ENCODE measurements around the gene RGS7. TPM values are rescaled to one million over a fixed set of nuclear protein-coding genes. Genes with fewer than 3 reads are reported as not detected.

The RGS7 gene
- total RNA-seq, 1 experiment from 2014 or later = 0.10 TPM

DNA sequence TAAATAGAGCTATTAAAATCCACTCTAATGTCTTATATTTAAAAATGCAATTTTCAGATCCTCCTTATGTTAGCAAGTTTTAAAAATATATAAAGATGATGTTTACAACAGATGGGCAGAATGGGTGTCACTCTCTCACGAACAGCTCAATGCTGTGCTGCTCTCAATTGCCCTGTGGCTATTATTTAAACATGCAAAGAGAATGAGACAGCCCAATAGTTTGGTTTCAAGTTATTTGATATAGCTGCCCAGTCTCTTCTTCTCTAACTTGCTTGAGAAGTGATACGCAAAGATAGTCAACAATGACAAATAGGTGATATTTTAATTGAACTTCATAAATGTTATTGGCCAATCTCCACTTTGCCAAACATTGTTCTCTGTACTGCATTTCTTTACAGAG lies 545.7 kb downstream of the RGS7 start:
- ChIA-PET CTCF (no interaction called here), POLR2A (no interaction called here)
- Histone ChIP-seq H3K9me3 (ENCODE audit: control insufficient read depth, insufficient read depth, low read depth, low read length) (no peaks in the 10 kb centered on the region), H3K27me3 (ENCODE audit: control insufficient read depth, insufficient read depth, low read length) (no peaks in the 10 kb centered on the region), H3K4me1 (ENCODE audit: control insufficient read depth, insufficient read depth, low read length) (no peaks in the 10 kb centered on the region), H3K27ac (ENCODE audit: low read length) (no peak overlapping the region), H3K36me3 (ENCODE audit: control insufficient read depth, insufficient read depth, low read length) (no peaks in the 10 kb centered on the region), H3K4me3 (ENCODE audit: low read depth in 2 of 2, low read length in 2 of 2) (no peak overlapping the region)
- DNase-seq (ENCODE audit: low read depth, low spot score) = no peak
- no TSS peak for BruUV-seq (replicated peaks)
- intact Hi-C loops (cut with micrococcal nuclease; ENCODE audit: unreplicated experiment) (no loop called here), in situ Hi-C loops (cut with HindIII; ENCODE audit: low pct_unique_long_range_greater_than_20kb, low sequenced_read_pairs) (no loop called here)
- no peak for ATAC-seq
- TF ChIP-seq POLR2AphosphoS5 (IDR thresholded peaks at IDR 0.05; ENCODE audit: low read depth, low read length) (no peak), CTCF (IDR thresholded peaks at IDR 0.05) (no peak), TCF7L2 (IDR thresholded peaks at IDR 0.05; ENCODE audit: low read depth, low read length) (no peak), SIN3A (IDR thresholded peaks at IDR 0.05; ENCODE audit: borderline replicate concordance, insufficient read depth, low read depth, low read length) (no peak)
- TF ChIP-seq, protein P1, sequence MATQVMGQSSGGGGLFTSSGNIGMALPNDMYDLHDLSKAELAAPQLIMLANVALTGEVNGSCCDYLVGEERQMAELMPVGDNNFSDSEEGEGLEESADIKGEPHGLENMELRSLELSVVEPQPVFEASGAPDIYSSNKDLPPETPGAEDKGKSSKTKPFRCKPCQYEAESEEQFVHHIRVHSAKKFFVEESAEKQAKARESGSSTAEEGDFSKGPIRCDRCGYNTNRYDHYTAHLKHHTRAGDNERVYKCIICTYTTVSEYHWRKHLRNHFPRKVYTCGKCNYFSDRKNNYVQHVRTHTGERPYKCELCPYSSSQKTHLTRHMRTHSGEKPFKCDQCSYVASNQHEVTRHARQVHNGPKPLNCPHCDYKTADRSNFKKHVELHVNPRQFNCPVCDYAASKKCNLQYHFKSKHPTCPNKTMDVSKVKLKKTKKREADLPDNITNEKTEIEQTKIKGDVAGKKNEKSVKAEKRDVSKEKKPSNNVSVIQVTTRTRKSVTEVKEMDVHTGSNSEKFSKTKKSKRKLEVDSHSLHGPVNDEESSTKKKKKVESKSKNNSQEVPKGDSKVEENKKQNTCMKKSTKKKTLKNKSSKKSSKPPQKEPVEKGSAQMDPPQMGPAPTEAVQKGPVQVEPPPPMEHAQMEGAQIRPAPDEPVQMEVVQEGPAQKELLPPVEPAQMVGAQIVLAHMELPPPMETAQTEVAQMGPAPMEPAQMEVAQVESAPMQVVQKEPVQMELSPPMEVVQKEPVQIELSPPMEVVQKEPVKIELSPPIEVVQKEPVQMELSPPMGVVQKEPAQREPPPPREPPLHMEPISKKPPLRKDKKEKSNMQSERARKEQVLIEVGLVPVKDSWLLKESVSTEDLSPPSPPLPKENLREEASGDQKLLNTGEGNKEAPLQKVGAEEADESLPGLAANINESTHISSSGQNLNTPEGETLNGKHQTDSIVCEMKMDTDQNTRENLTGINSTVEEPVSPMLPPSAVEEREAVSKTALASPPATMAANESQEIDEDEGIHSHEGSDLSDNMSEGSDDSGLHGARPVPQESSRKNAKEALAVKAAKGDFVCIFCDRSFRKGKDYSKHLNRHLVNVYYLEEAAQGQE (IDR thresholded peaks at IDR 0.05; ENCODE audit: insufficient read depth in 1 of 2, low read depth in 2 of 2, low read length in 1 of 2) = no peak

DNA sequence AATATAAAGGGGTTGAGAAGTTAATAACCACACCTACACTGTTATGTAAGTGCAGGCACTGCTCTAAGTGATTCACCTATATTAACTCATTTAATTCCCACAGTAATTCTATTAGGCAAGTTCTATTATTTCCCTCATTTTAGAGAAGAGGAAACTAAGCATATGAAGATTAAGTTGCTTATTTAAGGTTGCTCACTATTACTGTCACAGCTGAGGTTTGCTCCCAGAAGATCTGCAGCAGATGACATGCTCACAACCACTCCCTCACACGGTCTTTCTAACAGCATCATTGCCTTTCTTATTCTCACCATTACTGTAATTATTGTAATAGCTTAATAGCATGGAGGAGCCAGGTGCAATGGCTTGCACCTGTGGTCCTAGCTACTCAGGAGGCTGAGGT lies 548.6 kb downstream of the RGS7 start:
- CTCF ChIA-PET = no interaction called here
- in situ Hi-C loops (cut with HindIII; ENCODE audit: low pct_unique_long_range_greater_than_20kb, low sequenced_read_pairs) = no loop called here
- ATAC-seq (no peak), DNase-seq (ENCODE audit: low read depth, low spot score) (no peak)
- H3K9me3 ChIP-seq (ENCODE audit: control insufficient read depth, insufficient read depth, low read depth, low read length) = no peaks in the 10 kb centered on the region
- BruUV-seq (replicated peaks) = no TSS peak
- H3K27ac ChIP-seq (ENCODE audit: low read length) = no peak overlapping the region
- no peaks in the 10 kb centered on the region for H3K4me1 ChIP-seq (ENCODE audit: control insufficient read depth, insufficient read depth, low read length)
- intact Hi-C loops (cut with micrococcal nuclease; ENCODE audit: unreplicated experiment) = no loop called here
- TF ChIP-seq, protein P1 (IDR thresholded peaks at IDR 0.05; ENCODE audit: insufficient read depth in 1 of 2, low read depth in 2 of 2, low read length in 1 of 2) = no peak
- TF ChIP-seq POLR2AphosphoS5 (IDR thresholded peaks at IDR 0.05; ENCODE audit: low read depth, low read length) (no peak), CTCF (IDR thresholded peaks at IDR 0.05) (no peak), SIN3A (IDR thresholded peaks at IDR 0.05; ENCODE audit: borderline replicate concordance, insufficient read depth, low read depth, low read length) (no peak), TCF7L2 (IDR thresholded peaks at IDR 0.05; ENCODE audit: low read depth, low read length) (no peak)
- no peaks in the 10 kb centered on the region for H3K36me3 ChIP-seq (ENCODE audit: control insufficient read depth, insufficient read depth, low read length)
- POLR2A ChIA-PET = no interaction called here
- H3K4me3 ChIP-seq (ENCODE audit: low read depth in 2 of 2, low read length in 2 of 2) = no peak overlapping the region
- no peaks in the 10 kb centered on the region for H3K27me3 ChIP-seq (ENCODE audit: control insufficient read depth, insufficient read depth, low read length)
